Measurements from ENCODE around the gene GSS. TPM values are rescaled to one million over a fixed set of nuclear protein-coding genes. Genes with fewer than 3 reads are reported as not detected.

Gene GSS
- polyA plus RNA-seq, 3 donors, result 30.4 to 52.9 (median 34.0) TPM

GRCh38 chr20:34921436-34921835 lies 34.2 kb downstream of the GSS start:
- no peak overlapping the region for H3K4me3 Mint-ChIP-seq

DNA sequence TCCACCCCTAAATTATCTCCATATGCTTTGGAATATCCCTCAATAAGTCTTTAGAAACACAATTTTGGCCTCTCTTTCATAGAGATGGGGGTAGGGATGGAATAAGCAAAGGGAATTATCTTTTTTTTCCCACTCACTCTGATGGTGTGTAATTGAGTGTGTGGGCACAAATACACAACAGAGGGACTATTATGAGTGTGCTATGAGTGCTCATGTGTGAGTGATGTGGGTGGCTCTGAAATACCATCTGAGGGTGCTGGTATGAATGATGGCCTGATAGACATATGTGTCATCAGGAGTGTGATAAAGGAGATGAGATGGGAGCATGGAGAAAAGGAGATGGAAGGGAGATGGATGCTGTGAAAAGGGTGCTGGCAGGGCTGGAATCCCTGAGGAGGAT lies 35.6 kb downstream of the GSS start:
- peaks cover 1% of the 10 kb centered on the region for H3K4me1 Mint-ChIP-seq

More at GRCh38 chr20:34921436-34921835, 34.2 kb downstream of the GSS start:
- Histone ChIP-seq H3K79me2 (ENCODE audit: insufficient read depth, low read length) (no peaks in the 10 kb centered on the region), H3K4me2 (replicated peaks; ENCODE audit: extremely low read depth, low read length, poor library complexity, severe bottlenecking) (no peak overlapping the region), H3K9ac (ENCODE audit: insufficient read depth, low read length, poor library complexity, severe bottlenecking) (no peak overlapping the region), H3K36me3 (replicated peaks in 1 of 2; ENCODE audit: control insufficient read depth in 1 of 2, insufficient read depth in 2 of 2, low read length in 2 of 2) (peaks cover 79 to 100% of the 10 kb centered on the region in 2 donors), H3K9me3 (replicated peaks in 1 of 2; ENCODE audit: control insufficient read depth in 1 of 2, insufficient read depth in 1 of 2, low read length in 2 of 2) (no peaks in the 10 kb centered on the region), H3K4me3 (replicated peaks in 1 of 3; ENCODE audit: low read depth in 2 of 3, low read length in 3 of 3) (no peak overlapping the region), H4K20me1 (ENCODE audit: insufficient read depth, low read length) (no peaks in the 10 kb centered on the region), H3K27ac (ENCODE audit: low read depth in 1 of 2, low read length in 2 of 2) (peak overlapping the region in 1 of 2 donors; percentile 24), H2AFZ (ENCODE audit: insufficient read depth, low read depth, low read length, poor library complexity, severe bottlenecking) (no peak overlapping the region), H3K4me1 (ENCODE audit: control insufficient read depth in 1 of 2, insufficient read depth in 2 of 2, low read length in 2 of 2) (no peaks in the 10 kb centered on the region), H3K27me3 (ENCODE audit: control insufficient read depth in 2 of 2, insufficient read depth in 2 of 2, low read length in 2 of 2) (no peaks in the 10 kb centered on the region)
- 100% methylated on average over 1 of the region's 3 CpGs for WGBS (ENCODE audit: insufficient coverage)
- DNase-seq, result no peak
- H3K4me1 Mint-ChIP-seq, result peaks cover 1% of the 10 kb centered on the region
- peaks cover 0 to 38% of the 10 kb centered on the region in 2 donors for H3K36me3 Mint-ChIP-seq
- intact Hi-C loops (cut with micrococcal nuclease), result no loop called here
- TF ChIP-seq, protein P1, sequence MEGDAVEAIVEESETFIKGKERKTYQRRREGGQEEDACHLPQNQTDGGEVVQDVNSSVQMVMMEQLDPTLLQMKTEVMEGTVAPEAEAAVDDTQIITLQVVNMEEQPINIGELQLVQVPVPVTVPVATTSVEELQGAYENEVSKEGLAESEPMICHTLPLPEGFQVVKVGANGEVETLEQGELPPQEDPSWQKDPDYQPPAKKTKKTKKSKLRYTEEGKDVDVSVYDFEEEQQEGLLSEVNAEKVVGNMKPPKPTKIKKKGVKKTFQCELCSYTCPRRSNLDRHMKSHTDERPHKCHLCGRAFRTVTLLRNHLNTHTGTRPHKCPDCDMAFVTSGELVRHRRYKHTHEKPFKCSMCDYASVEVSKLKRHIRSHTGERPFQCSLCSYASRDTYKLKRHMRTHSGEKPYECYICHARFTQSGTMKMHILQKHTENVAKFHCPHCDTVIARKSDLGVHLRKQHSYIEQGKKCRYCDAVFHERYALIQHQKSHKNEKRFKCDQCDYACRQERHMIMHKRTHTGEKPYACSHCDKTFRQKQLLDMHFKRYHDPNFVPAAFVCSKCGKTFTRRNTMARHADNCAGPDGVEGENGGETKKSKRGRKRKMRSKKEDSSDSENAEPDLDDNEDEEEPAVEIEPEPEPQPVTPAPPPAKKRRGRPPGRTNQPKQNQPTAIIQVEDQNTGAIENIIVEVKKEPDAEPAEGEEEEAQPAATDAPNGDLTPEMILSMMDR (IDR thresholded peaks at IDR 0.05), result no peak
- H3K9me3 Mint-ChIP-seq, result peaks cover 0 to 2% (median 0%) of the 10 kb centered on the region in 7 donors
- peaks cover 0 to 4% (median 0%) of the 10 kb centered on the region in 3 donors for H3K27me3 Mint-ChIP-seq (ENCODE audit: low read depth in 3 of 3)
- H3K27ac Mint-ChIP-seq, result peak overlapping the region in 4 of 7 donors; percentile 14 to 61 (median 56)

More for the DNA sequence above, 35.6 kb downstream of the GSS start:
- Histone ChIP-seq H4K20me1 (ENCODE audit: insufficient read depth, low read length) (no peaks in the 10 kb centered on the region), H3K27ac (ENCODE audit: low read depth in 1 of 2, low read length in 2 of 2) (no peak overlapping the region), H3K79me2 (ENCODE audit: insufficient read depth, low read length) (no peaks in the 10 kb centered on the region), H3K4me1 (ENCODE audit: control insufficient read depth in 1 of 2, insufficient read depth in 2 of 2, low read length in 2 of 2) (no peaks in the 10 kb centered on the region), H3K9me3 (replicated peaks in 1 of 2; ENCODE audit: control insufficient read depth in 1 of 2, insufficient read depth in 1 of 2, low read length in 2 of 2) (no peaks in the 10 kb centered on the region), H3K36me3 (replicated peaks in 1 of 2; ENCODE audit: control insufficient read depth in 1 of 2, insufficient read depth in 2 of 2, low read length in 2 of 2) (peaks cover 67 to 100% of the 10 kb centered on the region in 2 donors), H2AFZ (ENCODE audit: insufficient read depth, low read depth, low read length, poor library complexity, severe bottlenecking) (no peak overlapping the region), H3K9ac (ENCODE audit: insufficient read depth, low read length, poor library complexity, severe bottlenecking) (no peak overlapping the region), H3K4me2 (replicated peaks; ENCODE audit: extremely low read depth, low read length, poor library complexity, severe bottlenecking) (no peak overlapping the region), H3K27me3 (ENCODE audit: control insufficient read depth in 2 of 2, insufficient read depth in 2 of 2, low read length in 2 of 2) (no peaks in the 10 kb centered on the region), H3K4me3 (replicated peaks in 1 of 3; ENCODE audit: low read depth in 2 of 3, low read length in 3 of 3) (no peak overlapping the region)
- Mint-ChIP-seq H3K27me3 (ENCODE audit: low read depth in 3 of 3) (peaks cover 0 to 2% (median 0%) of the 10 kb centered on the region in 3 donors), H3K27ac (peak overlapping the region in 2 of 7 donors; percentile 0), H3K4me3 (no peak overlapping the region), H3K9me3 (peaks cover 0 to 2% (median 0%) of the 10 kb centered on the region in 7 donors), H3K36me3 (peaks cover 5 to 37% of the 10 kb centered on the region in 2 donors)
- TF ChIP-seq, protein P1 (IDR thresholded peaks at IDR 0.05), result no peak
- intact Hi-C loops (cut with micrococcal nuclease), result no loop called here
- DNase-seq, result no peak

Data from CD14-positive monocyte (primary cell).